ENCODE measurements around the gene ASPG.

The ASPG gene

GRCh38 chr14:104075530-104076151, 9.9 kb upstream of the ASPG start:
- no peak for DNase-seq (ENCODE audit: low read depth)

GRCh38 chr14:104076743-104077142, 8.8 kb upstream of the ASPG start:
- DNase-seq (ENCODE audit: low read depth), result no peak

GRCh38 chr14:104078031-104078455, 7.5 kb upstream of the ASPG start:
- peak; percentile 28 for DNase-seq (ENCODE audit: low read depth)

- no peak for DNase-seq (ENCODE audit: low read depth)
Observed at GRCh38 chr14:104080376-104081260, 4.9 kb upstream of the ASPG start.

- no peak for DNase-seq (ENCODE audit: low read depth)
Observed at GRCh38 chr14:104081261-104081835, 4.2 kb upstream of the ASPG start.

GRCh38 chr14:104081951-104082464, 3.5 kb upstream of the ASPG start:
- no peak for DNase-seq (ENCODE audit: low read depth)

GRCh38 chr14:104082807-104083206, 2.7 kb upstream of the ASPG start:
- no peak for DNase-seq (ENCODE audit: low read depth)

- DNase-seq (ENCODE audit: low read depth), result no peak
Observed at GRCh38 chr14:104084251-104085002, 1.1 kb upstream of the ASPG start.

- DNase-seq (ENCODE audit: low read depth), result no peak
Observed at GRCh38 chr14:104085889-104086201, 345 bp downstream of the ASPG start.

GRCh38 chr14:104086210-104086660, 735 bp downstream of the ASPG start:
- no peak for DNase-seq (ENCODE audit: low read depth)

- DNase-seq (ENCODE audit: low read depth), result no peak
Observed at GRCh38 chr14:104086661-104087461, 1.4 kb downstream of the ASPG start.

- DNase-seq (ENCODE audit: low read depth), result no peak
Observed at GRCh38 chr14:104087505-104087904, 2.0 kb downstream of the ASPG start.

GRCh38 chr14:104087981-104088850, 2.7 kb downstream of the ASPG start:
- DNase-seq (ENCODE audit: low read depth), result no peak

GRCh38 chr14:104090071-104090748, 4.7 kb downstream of the ASPG start:
- DNase-seq (ENCODE audit: low read depth), result no peak

GRCh38 chr14:104091061-104091926, 5.8 kb downstream of the ASPG start:
- DNase-seq (ENCODE audit: low read depth), result no peak

- DNase-seq (ENCODE audit: low read depth), result no peak
Observed at GRCh38 chr14:104091927-104092771, 6.6 kb downstream of the ASPG start.

GRCh38 chr14:104092931-104093365, 7.4 kb downstream of the ASPG start:
- DNase-seq (ENCODE audit: low read depth), result no peak
